HUES48 (cell line): ENCODE data around the gene COLEC12.

ENCODE experiments used
- H3K27ac ChIP-seq: one replicate; pipeline ENCODE4 v1.7.0; 2013; ENCODE audit warnings: low read depth, low read length, inconsistent platforms
- H3K27me3 ChIP-seq: 2 replicates; pipeline ENCODE4 v1.6.1; 2013; ENCODE audit warnings: mild to moderate bottlenecking, low read length; ENCODE audit not compliant: control insufficient read depth, insufficient read depth
- H3K36me3 ChIP-seq: 2 replicates; pipeline ENCODE4 v1.6.1; 2013; ENCODE audit warnings: low read length; ENCODE audit not compliant: control insufficient read depth, insufficient read depth
- H3K4me1 ChIP-seq: 2 replicates; pipeline ENCODE4 v1.6.1; 2013; ENCODE audit warnings: mild to moderate bottlenecking, low read length; ENCODE audit not compliant: control insufficient read depth, insufficient read depth
- H3K4me3 ChIP-seq: 2 replicates; pipeline ENCODE4 v1.5.1; 2013; ENCODE audit warnings: mild to moderate bottlenecking, low read depth, low read length
- H3K9ac ChIP-seq: 2 replicates; pipeline ENCODE4 v1.6.1; 2013; ENCODE audit warnings: mild to moderate bottlenecking, low read depth, low read length, moderate library complexity
- H3K9me3 ChIP-seq: 2 replicates; pipeline ENCODE4 v1.6.1; 2013; ENCODE audit warnings: low read length; ENCODE audit not compliant: control insufficient read depth, insufficient read depth

Gene COLEC12

DNA sequence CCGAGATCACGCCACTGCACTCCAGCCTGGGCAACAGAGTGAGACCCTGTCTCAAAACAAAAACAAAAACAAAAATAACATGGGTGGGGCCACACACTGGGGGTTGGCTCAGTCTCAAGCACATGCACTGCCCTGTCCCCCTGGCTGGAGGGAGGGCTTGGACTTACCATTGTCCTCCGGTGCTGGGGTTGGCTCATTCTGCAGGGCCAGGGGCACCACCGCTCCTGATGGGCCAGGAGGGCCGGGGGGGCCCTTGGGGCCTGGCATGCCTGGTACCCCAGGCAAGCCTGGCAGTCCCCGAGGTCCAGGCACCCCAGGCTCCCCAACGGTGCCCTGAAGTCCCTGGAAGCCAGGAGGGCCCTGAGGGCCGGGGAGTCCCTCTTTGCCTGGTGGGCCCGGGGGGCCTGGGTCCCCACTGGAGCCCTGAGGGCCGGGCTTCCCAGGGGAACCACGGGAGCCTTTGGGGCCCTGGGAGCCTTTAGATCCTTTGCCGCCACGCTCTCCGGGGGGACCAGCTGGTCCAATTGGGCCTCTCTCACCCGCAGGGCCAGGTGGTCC, 165.8 kb downstream of the COLEC12 start:
- H3K27ac ChIP-seq, result no peak overlapping the region
- no peaks in the 10 kb centered on the region for H3K27me3 ChIP-seq

DNA sequence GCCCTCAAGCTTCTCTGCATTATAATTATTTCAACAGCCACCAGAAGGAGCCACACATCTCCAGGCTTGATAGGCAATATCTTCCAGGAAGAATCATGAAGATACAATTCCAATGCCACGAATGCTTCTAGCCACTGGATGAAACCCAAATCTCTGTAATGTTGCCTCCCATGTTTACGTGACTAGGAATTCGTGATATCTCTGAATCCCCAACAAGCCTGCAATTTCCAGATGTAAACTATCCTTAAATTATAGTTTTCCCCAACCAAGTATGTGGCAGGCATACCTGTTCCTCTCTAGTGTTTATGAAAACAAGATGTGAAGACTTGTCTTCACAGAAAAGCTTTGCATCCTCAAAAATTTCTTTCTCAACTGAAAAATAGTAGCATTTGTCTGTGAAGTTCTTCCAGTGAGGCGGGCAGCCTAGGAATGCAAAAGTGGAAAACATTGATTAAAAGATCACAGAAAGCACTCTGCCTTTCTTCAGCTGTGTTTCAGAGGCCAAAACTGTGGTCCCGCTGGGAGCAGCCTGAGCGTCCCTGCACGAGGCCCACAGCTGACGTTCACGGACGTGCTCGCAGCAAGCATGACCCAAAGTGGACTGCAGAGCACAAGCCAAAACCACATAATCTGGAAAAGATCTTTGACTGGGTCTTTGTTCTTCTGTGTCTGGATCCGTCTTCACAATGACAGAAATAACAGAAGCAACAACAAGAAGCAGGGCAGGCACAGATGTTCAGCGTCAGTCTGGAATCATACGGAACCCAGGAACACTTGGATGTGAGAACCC, 167.6 kb downstream of the COLEC12 start:
- H3K4me3 ChIP-seq, result no peak overlapping the region
- no peak overlapping the region for H3K27ac ChIP-seq
- H3K4me1 ChIP-seq, result no peaks in the 10 kb centered on the region; the same call in 1 of the 2 replicates
- no peaks in the 10 kb centered on the region for H3K9me3 ChIP-seq
- no peaks in the 10 kb centered on the region for H3K27me3 ChIP-seq
- no peak overlapping the region for H3K9ac ChIP-seq
- no peaks in the 10 kb centered on the region for H3K36me3 ChIP-seq

More for the DNA sequence above, 165.8 kb downstream of the COLEC12 start:
- Histone ChIP-seq H3K4me3 (no peak overlapping the region), H3K4me1 (no peaks in the 10 kb centered on the region; the same call in 1 of the 2 replicates), H3K36me3 (no peaks in the 10 kb centered on the region), H3K9ac (no peak overlapping the region), H3K9me3 (no peaks in the 10 kb centered on the region)

DNA sequence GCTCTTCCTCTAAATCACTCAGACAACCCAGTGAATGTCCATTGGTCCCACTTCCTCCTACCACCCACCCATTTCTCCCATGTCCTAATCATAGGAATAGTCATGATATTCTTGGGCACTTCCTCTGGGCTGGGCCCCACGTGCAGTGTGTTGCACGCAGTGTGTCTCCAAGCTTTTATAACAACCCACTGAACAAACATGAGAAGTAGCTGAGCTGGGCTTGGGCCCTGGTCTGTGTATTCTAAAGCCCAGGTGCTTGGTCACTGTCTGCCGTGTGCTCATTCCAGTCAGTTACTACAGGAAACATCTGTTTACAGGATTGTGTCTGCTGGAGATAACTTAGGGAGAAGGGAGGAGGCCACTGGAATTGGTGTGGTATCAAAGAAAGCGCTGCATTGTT, 168.5 kb downstream of the COLEC12 start:
- Histone ChIP-seq H3K36me3 (no peaks in the 10 kb centered on the region), H3K9ac (no peak overlapping the region), H3K27ac (no peak overlapping the region), H3K27me3 (no peaks in the 10 kb centered on the region), H3K9me3 (no peaks in the 10 kb centered on the region), H3K4me1 (no peaks in the 10 kb centered on the region; the same call in 1 of the 2 replicates), H3K4me3 (no peak overlapping the region)

- H3K9ac ChIP-seq, result no peak overlapping the region
- no peaks in the 10 kb centered on the region for H3K36me3 ChIP-seq
- H3K4me3 ChIP-seq, result no peak overlapping the region
- no peaks in the 10 kb centered on the region; the same call in 1 of the 2 replicates for H3K4me1 ChIP-seq
- no peak overlapping the region for H3K27ac ChIP-seq
- H3K27me3 ChIP-seq, result no peaks in the 10 kb centered on the region
- no peaks in the 10 kb centered on the region for H3K9me3 ChIP-seq
Observed at GRCh38 chr18:331221-331821, 169.2 kb downstream of the COLEC12 start.

- Histone ChIP-seq H3K27me3 (no peaks in the 10 kb centered on the region), H3K4me3 (no peak overlapping the region), H3K4me1 (no peaks in the 10 kb centered on the region; the same call in 1 of the 2 replicates), H3K36me3 (no peaks in the 10 kb centered on the region), H3K27ac (no peak overlapping the region), H3K9me3 (no peaks in the 10 kb centered on the region), H3K9ac (no peak overlapping the region)
Observed at GRCh38 chr18:328928-329327, 171.6 kb downstream of the COLEC12 start.

GRCh38 chr18:326846-327245, 173.7 kb downstream of the COLEC12 start:
- Histone ChIP-seq H3K9ac (no peak overlapping the region), H3K9me3 (no peaks in the 10 kb centered on the region), H3K36me3 (no peaks in the 10 kb centered on the region), H3K27ac (no peak overlapping the region), H3K27me3 (no peaks in the 10 kb centered on the region), H3K4me3 (no peak overlapping the region), H3K4me1 (no peaks in the 10 kb centered on the region)

- Histone ChIP-seq H3K9me3 (no peaks in the 10 kb centered on the region), H3K4me1 (no peaks in the 10 kb centered on the region), H3K4me3 (no peak overlapping the region), H3K9ac (no peak overlapping the region), H3K27me3 (no peaks in the 10 kb centered on the region), H3K27ac (peak overlapping the region; percentile 32), H3K36me3 (no peaks in the 10 kb centered on the region)
Observed at GRCh38 chr18:323253-323622, 177.3 kb downstream of the COLEC12 start.

GRCh38 chr18:321865-322467, 178.5 kb downstream of the COLEC12 start:
- no peak overlapping the region for H3K4me3 ChIP-seq
- no peak overlapping the region for H3K27ac ChIP-seq
- no peaks in the 10 kb centered on the region for H3K4me1 ChIP-seq
- H3K9me3 ChIP-seq, result no peaks in the 10 kb centered on the region
- no peaks in the 10 kb centered on the region for H3K27me3 ChIP-seq
- H3K9ac ChIP-seq, result no peak overlapping the region
- H3K36me3 ChIP-seq, result no peaks in the 10 kb centered on the region

GRCh38 chr18:320155-320554, 180.3 kb downstream of the COLEC12 start:
- Histone ChIP-seq H3K4me3 (no peak overlapping the region), H3K9ac (no peak overlapping the region), H3K4me1 (no peaks in the 10 kb centered on the region), H3K27me3 (no peaks in the 10 kb centered on the region), H3K27ac (no peak overlapping the region), H3K9me3 (no peaks in the 10 kb centered on the region), H3K36me3 (no peaks in the 10 kb centered on the region)

DNA sequence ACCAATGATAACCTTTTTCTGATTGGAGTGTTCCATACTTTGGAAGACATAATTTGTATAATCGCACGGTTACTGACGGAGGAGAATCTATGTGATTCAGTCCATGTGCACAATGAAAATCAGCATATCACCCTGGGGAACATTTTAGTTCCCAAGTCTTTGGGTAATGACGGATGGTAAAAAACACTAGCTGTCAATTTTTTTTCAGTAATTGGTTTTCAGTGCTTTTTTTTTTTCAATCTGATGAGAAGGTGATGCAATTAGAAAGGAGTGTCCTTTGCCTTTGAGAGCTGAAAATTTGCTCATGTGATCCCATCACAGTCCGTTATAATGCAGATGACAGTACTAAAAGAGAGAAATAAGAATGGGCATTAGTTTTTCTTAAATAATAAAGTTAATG, 180.8 kb downstream of the COLEC12 start:
- Histone ChIP-seq H3K27ac (no peak overlapping the region), H3K27me3 (no peaks in the 10 kb centered on the region), H3K4me1 (no peaks in the 10 kb centered on the region)

GRCh38 chr18:318791-319291, 181.7 kb downstream of the COLEC12 start:
- no peak overlapping the region for H3K9ac ChIP-seq
- H3K4me3 ChIP-seq, result no peak overlapping the region
- H3K27me3 ChIP-seq, result no peaks in the 10 kb centered on the region
- no peaks in the 10 kb centered on the region for H3K4me1 ChIP-seq
- H3K36me3 ChIP-seq, result no peaks in the 10 kb centered on the region
- no peaks in the 10 kb centered on the region for H3K9me3 ChIP-seq
- H3K27ac ChIP-seq, result no peak overlapping the region

More for the DNA sequence above, 180.8 kb downstream of the COLEC12 start:
- Histone ChIP-seq H3K4me3 (no peak overlapping the region), H3K9me3 (no peaks in the 10 kb centered on the region), H3K36me3 (no peaks in the 10 kb centered on the region), H3K9ac (no peak overlapping the region)
